GM18499 (cell line): ENCODE data around the gene SMC1B.
"Not testable (repeated sequence)": the region's sequence is repeated elsewhere in the genome, so short reads cannot be mapped to it uniquely, and the experiment has no call there.

Source experiments
- ATAC-seq: cut with Tn5 transposase; IDR thresholded peaks from one replicate; pipeline ENCODE4 v1.9.1; 2021; ENCODE audit warnings: moderate number of reproducible peaks; ENCODE audit not compliant: insufficient read depth, unreplicated experiment

SMC1B gene

GRCh38 chr22:45359627-45360026 is 53.8 kb downstream of the SMC1B start:
- ATAC-seq = no peak

GRCh38 chr22:45358127-45358526 is 55.3 kb downstream of the SMC1B start:
- no peak for ATAC-seq

GRCh38 chr22:45357490-45357889 is 55.9 kb downstream of the SMC1B start:
- ATAC-seq = no peak

- ATAC-seq = no peak
Observed at GRCh38 chr22:45353786-45354185, 59.6 kb downstream of the SMC1B start.

- ATAC-seq = not testable (repeated sequence)
Observed at GRCh38 chr22:45352757-45353156, 60.6 kb downstream of the SMC1B start.

GRCh38 chr22:45351956-45352355 is 61.4 kb downstream of the SMC1B start:
- ATAC-seq = no peak

- no peak for ATAC-seq
Observed at GRCh38 chr22:45349916-45350315, 63.5 kb downstream of the SMC1B start.

- ATAC-seq = no peak
Observed at GRCh38 chr22:45344334-45344733, 69.1 kb downstream of the SMC1B start.

- no peak for ATAC-seq
Observed at GRCh38 chr22:45343143-45343542, 70.3 kb downstream of the SMC1B start.

- ATAC-seq = no peak
Observed at GRCh38 chr22:45341498-45341897, 71.9 kb downstream of the SMC1B start.

GRCh38 chr22:45340323-45340722 is 73.1 kb downstream of the SMC1B start:
- ATAC-seq = no peak

- ATAC-seq = no peak
Observed at GRCh38 chr22:45338795-45339194, 74.6 kb downstream of the SMC1B start.

GRCh38 chr22:45337536-45337935 is 75.9 kb downstream of the SMC1B start:
- no peak for ATAC-seq

- no peak for ATAC-seq
Observed at GRCh38 chr22:45336971-45337431, 76.4 kb downstream of the SMC1B start.

GRCh38 chr22:45335854-45336522 is 77.4 kb downstream of the SMC1B start:
- no peak for ATAC-seq

- ATAC-seq = no peak
Observed at GRCh38 chr22:45335021-45335818, 78.2 kb downstream of the SMC1B start.

GRCh38 chr22:45334528-45334927 is 78.9 kb downstream of the SMC1B start:
- no peak for ATAC-seq

- ATAC-seq = no peak
Observed at GRCh38 chr22:45334068-45334467, 79.3 kb downstream of the SMC1B start.

- ATAC-seq = no peak
Observed at GRCh38 chr22:45332001-45332400, 81.4 kb downstream of the SMC1B start.

- ATAC-seq = no peak
Observed at GRCh38 chr22:45331486-45331885, 81.9 kb downstream of the SMC1B start.

- ATAC-seq = no peak
Observed at GRCh38 chr22:45330548-45330947, 82.9 kb downstream of the SMC1B start.

GRCh38 chr22:45329530-45329936 is 83.9 kb downstream of the SMC1B start:
- no peak for ATAC-seq
